ENCODE measurements around the gene INO80. TPM values are rescaled to one million over a fixed set of nuclear protein-coding genes. Genes with fewer than 3 reads are reported as not detected.

The INO80 gene
- total RNA-seq, 2 experiments from 2014 or later, result 14.0 to 16.8 TPM

Other genes with a start within 250 kb of the INO80 start
- gene RHOV, start 242.0 kb downstream of the INO80 start, total RNA-seq, result under 1 TPM in 1 of 2 experiments, not detected in 1; 0.22 TPM
- 1 to 10 TPM; 3.3 to 3.4 TPM for gene VPS18, start 221.8 kb downstream of the INO80 start, total RNA-seq
- under 1 TPM in 1 of 2 experiments, not detected in 1; 0.14 TPM for gene DLL4, start 186.9 kb downstream of the INO80 start, total RNA-seq
- gene CHAC1, start 162.8 kb downstream of the INO80 start, total RNA-seq, result 10 to 100 TPM; 19.8 to 20.2 TPM
- gene EXD1, start 114.5 kb upstream of the INO80 start, total RNA-seq, result not detected
- 10 to 100 TPM; 37.7 to 39.8 TPM for gene CHP1, start 115.0 kb upstream of the INO80 start, total RNA-seq
- gene OIP5, start 216.3 kb upstream of the INO80 start, total RNA-seq, result 10 to 100 TPM in 1 of 2 experiments, 1 to 10 TPM in 1; 9.5 to 10.7 TPM
- 100 to 1,000 TPM; 269 to 287 TPM for gene NUSAP1, start 216.6 kb upstream of the INO80 start, total RNA-seq